NB4 (cell line): Measurements from ENCODE around the gene TMEM89.

Experiments used
- DNase-seq: peaks from one replicate; pipeline ENCODE4 v3.0.0; 2010; ENCODE audit warnings: low read depth
- H3K4me3 ChIP-seq: one replicate; pipeline ENCODE4 v1.5.1; 2011; ENCODE audit warnings: mild to moderate bottlenecking, low read depth, low read length, moderate library complexity
- MAX ChIP-seq: IDR thresholded peaks from 2 replicates; pipeline ENCODE4 v1.6.1; 2011; ENCODE audit warnings: low read depth, low read length
- MYC ChIP-seq: IDR thresholded peaks from 2 replicates; pipeline ENCODE4 v1.6.1; 2011; ENCODE audit warnings: low read depth, low read length
- POLR2A ChIP-seq: IDR thresholded peaks from 2 replicates; pipeline ENCODE4 v1.6.1; 2011; ENCODE audit warnings: mild to moderate bottlenecking; ENCODE audit not compliant: insufficient read length; ENCODE audit errors: extremely low read depth
- TF ChIP-seq, protein P1 (sequence below): IDR thresholded peaks from one replicate; pipeline ENCODE4 v1.5.1; 2012; ENCODE audit warnings: low read depth, low read length

TMEM89 gene

GRCh38 chr3:48631516-48632448, 10.2 kb upstream of the TMEM89 start:
- DNase-seq: no peak
- no peak overlapping the region for H3K4me3 ChIP-seq
- TF ChIP-seq MAX (no peak), POLR2A (no peak), MYC (no peak)
- TF ChIP-seq, protein P1, sequence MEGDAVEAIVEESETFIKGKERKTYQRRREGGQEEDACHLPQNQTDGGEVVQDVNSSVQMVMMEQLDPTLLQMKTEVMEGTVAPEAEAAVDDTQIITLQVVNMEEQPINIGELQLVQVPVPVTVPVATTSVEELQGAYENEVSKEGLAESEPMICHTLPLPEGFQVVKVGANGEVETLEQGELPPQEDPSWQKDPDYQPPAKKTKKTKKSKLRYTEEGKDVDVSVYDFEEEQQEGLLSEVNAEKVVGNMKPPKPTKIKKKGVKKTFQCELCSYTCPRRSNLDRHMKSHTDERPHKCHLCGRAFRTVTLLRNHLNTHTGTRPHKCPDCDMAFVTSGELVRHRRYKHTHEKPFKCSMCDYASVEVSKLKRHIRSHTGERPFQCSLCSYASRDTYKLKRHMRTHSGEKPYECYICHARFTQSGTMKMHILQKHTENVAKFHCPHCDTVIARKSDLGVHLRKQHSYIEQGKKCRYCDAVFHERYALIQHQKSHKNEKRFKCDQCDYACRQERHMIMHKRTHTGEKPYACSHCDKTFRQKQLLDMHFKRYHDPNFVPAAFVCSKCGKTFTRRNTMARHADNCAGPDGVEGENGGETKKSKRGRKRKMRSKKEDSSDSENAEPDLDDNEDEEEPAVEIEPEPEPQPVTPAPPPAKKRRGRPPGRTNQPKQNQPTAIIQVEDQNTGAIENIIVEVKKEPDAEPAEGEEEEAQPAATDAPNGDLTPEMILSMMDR: no peak

- TF ChIP-seq MYC (no peak), POLR2A (no peak), MAX (no peak)
- TF ChIP-seq, protein P1: no peak
- DNase-seq: no peak
- no peak overlapping the region for H3K4me3 ChIP-seq
Measured at GRCh38 chr3:48630833-48631232, 9.3 kb upstream of the TMEM89 start.

GRCh38 chr3:48630407-48630806, 8.8 kb upstream of the TMEM89 start:
- no peak overlapping the region for H3K4me3 ChIP-seq
- TF ChIP-seq MYC (no peak), MAX (no peak), POLR2A (no peak)
- TF ChIP-seq, protein P1: no peak
- no peak for DNase-seq

- no peak overlapping the region for H3K4me3 ChIP-seq
- TF ChIP-seq, protein P1: no peak
- TF ChIP-seq POLR2A: no peak
- no peak for TF ChIP-seq MAX
- no peak for TF ChIP-seq MYC
- DNase-seq: no peak
Measured at GRCh38 chr3:48629894-48630293, 8.3 kb upstream of the TMEM89 start.

GRCh38 chr3:48628277-48629017, 6.9 kb upstream of the TMEM89 start:
- no peak overlapping the region for H3K4me3 ChIP-seq
- TF ChIP-seq, protein P1: no peak
- TF ChIP-seq POLR2A (no peak), MAX (no peak), MYC (no peak)

More at GRCh38 chr3:48628277-48629017, 6.9 kb upstream of the TMEM89 start:
- no peak for DNase-seq
